HepG2 (cell line): ENCODE measurements around the gene CFAP206. TPM values are rescaled to one million over a fixed set of nuclear protein-coding genes. Genes with fewer than 3 reads are reported as not detected.

Experiments used
- ATAC-seq: fragments of 200-7000 bp; cut with Tn5 transposase; 3 replicates; pipeline ENCODE4 v1.9.1; 2020; ENCODE audit warnings: mild to moderate bottlenecking, moderate library complexity
- BruUV-seq: library from RNA; stranded (reverse); fragments of 400-500 nt; replicated peaks from 2 replicates; lab custom pipeline; 2021; lab: Mats Ljungman, UMichigan
- CTCF ChIA-PET: fragments of 300-600 bp; formaldehyde crosslinking; extraction: SDS; loops from one replicate; lab custom pipeline; 2021; ENCODE audit warnings: low total read pairs, inconsistent platforms, low intra/inter-chr PET ratio; lab: Yijun Ruan, JAX
- POLR2A ChIA-PET: fragments of 350-600 bp; sonication (Branson Sonifier 250); formaldehyde crosslinking; loops from one replicate; lab custom pipeline; 2020; ENCODE audit warnings: antibody characterized with exemption, inconsistent platforms; lab: Yijun Ruan, JAX
- DNase-seq: peaks from one replicate; pipeline ENCODE4 v3.0.0-alpha.2; 2015; ENCODE audit warnings: low spot score
- FAIRE-seq: peaks from 3 replicates; lab custom pipeline; 2011; peaks lifted over from hg19 to GRCh38; lab: Jason Lieb, UNC
- H2AFZ ChIP-seq: one replicate; pipeline ENCODE4 v1.6.1; 2011; ENCODE audit warnings: low read length, inconsistent platforms
- H3K27ac ChIP-seq: fragments of 300-600 bp; 3 replicates; pipeline ENCODE4 v1.8.0; 2011; ENCODE audit warnings: mixed run types, mild to moderate bottlenecking, mixed read lengths, low read length, inconsistent platforms; ENCODE audit not compliant: insufficient read depth; ENCODE audit errors: extremely low read length
- H3K27me3 ChIP-seq, 2 experiments: fragments of 200-600 bp in 1 of 2; 2 replicates in 1 of 2; 3 replicates in 1 of 2; pipeline versions ENCODE4 v1.6.0 to v1.8.0; 2011; ENCODE audit warnings: low read length in 2 of 2, mild to moderate bottlenecking in 2 of 2, moderate library complexity in 2 of 2, inconsistent platforms in 1 of 2; ENCODE audit not compliant: insufficient read depth in 2 of 2, control insufficient read depth in 1 of 2
- H3K36me3 ChIP-seq, 2 experiments: fragments of 200-600 bp in 1 of 2; replicated peaks in 1 of 2; 2 replicates in 1 of 2; 3 replicates in 1 of 2; pipeline versions ENCODE4 v1.5.1 to v1.8.0; 2011; ENCODE audit warnings: low read length in 2 of 2, inconsistent platforms in 1 of 2; ENCODE audit not compliant: insufficient read depth in 2 of 2, control insufficient read depth in 1 of 2
- H3K4me1 ChIP-seq: 2 replicates; pipeline ENCODE4 v1.5.1; 2012; ENCODE audit warnings: low read length, inconsistent platforms; ENCODE audit not compliant: insufficient read depth
- H3K4me2 ChIP-seq: 2 replicates; pipeline ENCODE4 v1.6.0; 2011; ENCODE audit warnings: low read depth, low read length, inconsistent platforms
- H3K4me3 ChIP-seq, 3 experiments: fragments of 200-600 bp in 1 of 3; sonication (generic), shearing (Covaris generic) in 1 of 3; replicated peaks in 1 of 3; 2 replicates each; pipeline ENCODE4 v1.5.1; 2011 to 2016; ENCODE audit warnings: low read length in 3 of 3, inconsistent platforms in 2 of 3, low read depth in 2 of 3, mild to moderate bottlenecking in 2 of 3, control low read depth in 1 of 3, mixed read lengths in 1 of 3; ENCODE audit not compliant: insufficient read depth in 1 of 3
- H3K79me2 ChIP-seq: one replicate; pipeline ENCODE4 v1.6.1; 2011; ENCODE audit warnings: low read length, inconsistent platforms; ENCODE audit not compliant: insufficient read depth
- H3K9ac ChIP-seq: 2 replicates; pipeline ENCODE4 v1.6.0; 2011; ENCODE audit warnings: mild to moderate bottlenecking, low read depth, low read length, inconsistent platforms; ENCODE audit not compliant: insufficient read depth
- H3K9me3 ChIP-seq: 2 replicates; pipeline ENCODE4 v1.5.1; 2012; ENCODE audit warnings: mild to moderate bottlenecking, low read length
- H4K20me1 ChIP-seq: 2 replicates; pipeline ENCODE4 v1.6.0; 2011; ENCODE audit warnings: inconsistent platforms, mild to moderate bottlenecking, low read length, moderate library complexity; ENCODE audit not compliant: insufficient read depth
- CTCF ChIP-seq: sonication (generic); formaldehyde crosslinking; IDR thresholded peaks from 2 replicates; pipeline ENCODE4 v1.5.0; 2020; ENCODE audit warnings: mild to moderate bottlenecking, missing genetic modification reagents, moderate library complexity
- MXD3 ChIP-seq: IDR thresholded peaks from 2 replicates; pipeline ENCODE4 v1.6.1; 2016; ENCODE audit warnings: mild to moderate bottlenecking, missing biosample characterization, missing genetic modification reagents
- STAG1 ChIP-seq: sonication (generic); formaldehyde crosslinking; IDR thresholded peaks from 2 replicates; pipeline ENCODE4 v1.4.0; 2020; ENCODE audit warnings: missing genetic modification reagents
- ZNF614 ChIP-seq: IDR thresholded peaks from 2 replicates; pipeline ENCODE4 v1.6.1; 2018; ENCODE audit warnings: missing biosample characterization, missing genetic modification reagents, inconsistent platforms, borderline replicate concordance
- WGBS: methylation state at CpG from one replicate; pipeline ENCODE4 v1.1.6; 2017; ENCODE audit warnings: low lambda C conversion rate; 5-methylcytosine and 5-hydroxymethylcytosine counted together
- in situ Hi-C: cut with HindIII; loops from 2 replicates; pipeline ENCODE4 v1.10.0; 2017; ENCODE audit warnings: low pct_unique_long_range_greater_than_20kb; ENCODE audit not compliant: extremely low pct_ligation_motif_present
- intact Hi-C: fragments of 100-400 bp; cut with micrococcal nuclease; formaldehyde crosslinking; loops from one replicate; pipeline ENCODE4 v1.10.0; 2022; ENCODE audit not compliant: unreplicated experiment
- polyA plus RNA-seq, 8 experiments: library from polyadenylated mRNA; depleted of rRNA in 3 of 8; stranded (reverse) in 7 of 8; unstranded in 1 of 8; fragments of >200 nt; fragmentation: Illumina TruSeq in 4 of 8; extraction: Trizol in 4 of 8; gene quantifications; 2 replicates each; pipeline versions ENCODE4 v1.2.1 to v1.2.3, GENCODE V29; 2011 to 2016; ENCODE audit warnings: low read depth in 4 of 8, missing spikeins in 1 of 8, mixed read lengths in 1 of 8; ENCODE audit not compliant: insufficient read depth in 1 of 8
- total RNA-seq, 5 experiments: library from RNA; depleted of rRNA; stranded (reverse); fragments of >200 nt; fragmentation: Illumina TruSeq; extraction: Trizol; gene quantifications; 2 replicates each; pipeline ENCODE4 v1.2.3, GENCODE V29; 2016; ENCODE audit warnings: low read depth in 1 of 5

The CFAP206 gene
- total and polyA plus RNA-seq, 2 of the 13 experiments (the other 11 are each of a cell fraction or from before 2014, with no cell fraction given): not detected

GRCh38 chr6:87483929-87484328 is 76.2 kb downstream of the CFAP206 start:
- WGBS: 70% methylated on average over 9 of the region's 9 CpGs
- no peak overlapping the region for H3K4me3 ChIP-seq

More at GRCh38 chr6:87483929-87484328, 76.2 kb downstream of the CFAP206 start:
- Histone ChIP-seq H3K36me3 (no peaks in the 10 kb centered on the region), H3K4me2 (no peak overlapping the region), H3K9ac (no peak overlapping the region), H3K27me3 (no peaks in the 10 kb centered on the region), H3K27ac (no peak overlapping the region), H4K20me1 (no peaks in the 10 kb centered on the region), H3K79me2 (no peaks in the 10 kb centered on the region), H3K4me1 (peaks cover 16% of the 10 kb centered on the region), H2AFZ (no peak overlapping the region), H3K9me3 (no peaks in the 10 kb centered on the region)
- in situ Hi-C loops: no loop called here
- intact Hi-C loops: loop anchor here (1.0 to 5.0 kb wide), 2 partner anchors 460 to 753 kb away; no protein-coding TSS in a partner anchor
- CTCF ChIA-PET: no interaction called here
- ATAC-seq: peak; percentile 79
- BruUV-seq: no TSS peak
- POLR2A ChIA-PET: no interaction called here
- TF ChIP-seq STAG1 (CRISPR knock-in tag): peak; percentile 58
- TF ChIP-seq MXD3 (CRISPR knock-in tag): no peak
- no peak for TF ChIP-seq ZNF614 (CRISPR knock-in tag)
- peak; percentile 58 for TF ChIP-seq CTCF (CRISPR knock-in tag)
- peak; percentile 13 for DNase-seq
- FAIRE-seq: no peak
